ENCODE results near the gene SFMBT2. TPM values are rescaled to one million over a fixed set of nuclear protein-coding genes. Genes with fewer than 3 reads are reported as not detected.

Gene SFMBT2
- total RNA-seq, 2 donors from 2014 or later: 7.9 TPM

GRCh38 chr10:7153750-7154149, 257.1 kb downstream of the SFMBT2 start:
- H3K4me3 ChIP-seq: no peak overlapping the region
- H3K36me3 ChIP-seq: no peaks in the 10 kb centered on the region
- no peak overlapping the region for H3K27ac ChIP-seq
- no peaks in the 10 kb centered on the region for H3K27me3 ChIP-seq
- H3K4me1 ChIP-seq: no peaks in the 10 kb centered on the region
- TF ChIP-seq, protein P1, sequence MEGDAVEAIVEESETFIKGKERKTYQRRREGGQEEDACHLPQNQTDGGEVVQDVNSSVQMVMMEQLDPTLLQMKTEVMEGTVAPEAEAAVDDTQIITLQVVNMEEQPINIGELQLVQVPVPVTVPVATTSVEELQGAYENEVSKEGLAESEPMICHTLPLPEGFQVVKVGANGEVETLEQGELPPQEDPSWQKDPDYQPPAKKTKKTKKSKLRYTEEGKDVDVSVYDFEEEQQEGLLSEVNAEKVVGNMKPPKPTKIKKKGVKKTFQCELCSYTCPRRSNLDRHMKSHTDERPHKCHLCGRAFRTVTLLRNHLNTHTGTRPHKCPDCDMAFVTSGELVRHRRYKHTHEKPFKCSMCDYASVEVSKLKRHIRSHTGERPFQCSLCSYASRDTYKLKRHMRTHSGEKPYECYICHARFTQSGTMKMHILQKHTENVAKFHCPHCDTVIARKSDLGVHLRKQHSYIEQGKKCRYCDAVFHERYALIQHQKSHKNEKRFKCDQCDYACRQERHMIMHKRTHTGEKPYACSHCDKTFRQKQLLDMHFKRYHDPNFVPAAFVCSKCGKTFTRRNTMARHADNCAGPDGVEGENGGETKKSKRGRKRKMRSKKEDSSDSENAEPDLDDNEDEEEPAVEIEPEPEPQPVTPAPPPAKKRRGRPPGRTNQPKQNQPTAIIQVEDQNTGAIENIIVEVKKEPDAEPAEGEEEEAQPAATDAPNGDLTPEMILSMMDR (IDR thresholded peaks at IDR 0.05): no peak
- no peak for DNase-seq (ENCODE audit: low spot score)
- no peaks in the 10 kb centered on the region for H3K9me3 ChIP-seq

- no peak for DNase-seq (ENCODE audit: low spot score)
- H3K27ac ChIP-seq: no peak overlapping the region
- no peaks in the 10 kb centered on the region for H3K27me3 ChIP-seq
- TF ChIP-seq, protein P1 (IDR thresholded peaks at IDR 0.05): no peak
- H3K9me3 ChIP-seq: no peaks in the 10 kb centered on the region
- no peaks in the 10 kb centered on the region for H3K4me1 ChIP-seq
- no peak overlapping the region for H3K4me3 ChIP-seq
- H3K36me3 ChIP-seq: no peaks in the 10 kb centered on the region
Observed at GRCh38 chr10:7152982-7153381, 257.9 kb downstream of the SFMBT2 start.

DNA sequence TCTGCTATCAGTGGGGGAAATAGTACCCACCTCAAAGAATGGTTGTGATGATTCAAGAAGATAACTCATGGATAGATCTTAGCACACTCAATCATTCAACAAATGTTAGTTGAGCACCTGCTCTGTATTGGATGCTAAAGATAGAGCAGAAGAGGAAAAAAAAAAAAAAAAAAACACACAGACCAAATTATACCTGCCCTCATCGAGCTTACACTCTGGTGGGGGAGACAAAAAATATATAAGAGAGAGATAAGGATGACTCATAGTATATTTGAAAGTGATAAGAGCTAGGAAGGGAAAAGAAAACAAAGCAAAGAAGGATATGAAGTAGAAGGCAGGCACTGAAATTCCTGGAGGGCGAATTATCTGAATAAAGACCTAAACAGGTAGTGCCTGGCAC, 258.5 kb downstream of the SFMBT2 start:
- Histone ChIP-seq H3K27me3 (no peaks in the 10 kb centered on the region), H3K9me3 (no peaks in the 10 kb centered on the region), H3K4me3 (no peak overlapping the region), H3K4me1 (no peaks in the 10 kb centered on the region), H3K27ac (no peak overlapping the region), H3K36me3 (no peaks in the 10 kb centered on the region)
- TF ChIP-seq, protein P1 (IDR thresholded peaks at IDR 0.05): no peak
- DNase-seq (ENCODE audit: low spot score): no peak

GRCh38 chr10:7151538-7151937, 259.3 kb downstream of the SFMBT2 start:
- Histone ChIP-seq H3K27me3 (no peaks in the 10 kb centered on the region), H3K36me3 (no peaks in the 10 kb centered on the region), H3K4me1 (no peaks in the 10 kb centered on the region), H3K9me3 (no peaks in the 10 kb centered on the region), H3K4me3 (no peak overlapping the region), H3K27ac (no peak overlapping the region)
- DNase-seq (ENCODE audit: low spot score): no peak
- TF ChIP-seq, protein P1 (IDR thresholded peaks at IDR 0.05): no peak

DNA sequence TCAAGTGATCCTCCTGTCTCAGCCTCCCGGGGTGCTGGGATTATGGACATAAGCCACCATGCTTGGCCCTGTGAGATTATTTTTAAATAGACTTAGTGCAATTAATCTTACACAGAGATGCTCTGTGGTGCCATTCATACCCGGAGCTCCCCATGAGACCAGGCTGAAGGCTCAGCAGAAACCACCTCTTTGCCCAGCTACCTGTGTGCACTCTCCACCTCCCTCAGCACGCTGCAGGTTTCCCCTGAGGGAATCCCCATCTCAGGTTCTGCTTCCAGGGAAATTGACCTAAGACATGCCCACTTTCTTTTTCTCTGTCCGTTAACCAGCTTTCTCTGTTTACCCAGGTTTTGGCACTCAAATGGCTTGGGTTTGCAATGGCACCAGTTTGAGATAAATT, 260.5 kb downstream of the SFMBT2 start:
- Histone ChIP-seq H3K27ac (no peak overlapping the region), H3K4me3 (no peak overlapping the region), H3K36me3 (no peaks in the 10 kb centered on the region), H3K9me3 (no peaks in the 10 kb centered on the region), H3K27me3 (no peaks in the 10 kb centered on the region), H3K4me1 (no peaks in the 10 kb centered on the region)
- TF ChIP-seq, protein P1 (IDR thresholded peaks at IDR 0.05): no peak
- DNase-seq (ENCODE audit: low spot score): no peak

DNA sequence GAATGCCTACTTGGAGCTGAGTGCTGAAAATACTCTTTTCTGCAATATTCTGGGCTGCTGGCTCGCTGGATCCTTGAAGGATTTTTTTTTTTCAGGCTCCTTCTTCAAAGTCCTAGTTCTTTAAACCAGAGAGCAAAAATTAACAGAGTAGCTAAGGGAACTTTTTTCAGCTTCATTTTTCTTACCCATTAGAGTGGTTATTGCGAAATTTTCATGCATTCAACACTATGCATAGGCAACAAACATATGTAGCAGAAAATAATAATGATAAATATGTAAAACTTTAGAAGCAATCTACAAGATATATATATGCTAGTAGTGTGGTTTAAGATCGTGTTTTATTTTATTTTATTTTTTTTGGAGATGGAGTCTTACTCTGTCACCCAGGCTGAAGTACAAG, 264.6 kb downstream of the SFMBT2 start:
- no peaks in the 10 kb centered on the region for H3K27me3 ChIP-seq
- no peaks in the 10 kb centered on the region for H3K36me3 ChIP-seq
- TF ChIP-seq, protein P1 (IDR thresholded peaks at IDR 0.05): no peak
- no peak for DNase-seq (ENCODE audit: low spot score)
- H3K9me3 ChIP-seq: no peaks in the 10 kb centered on the region
- H3K4me1 ChIP-seq: no peaks in the 10 kb centered on the region
- H3K27ac ChIP-seq: no peak overlapping the region
- H3K4me3 ChIP-seq: no peak overlapping the region

Measured in right atrium auricular region (tissue), 2 donors.